ENCODE measurements around the gene GAL3ST1.

- TF ChIP-seq EZH2 (IDR thresholded peaks at IDR 0.05) (no peak), CTCF (IDR thresholded peaks at IDR 0.05) (no peak)
These were observed 67.9 kb downstream of the GAL3ST1 start for GRCh38 chr22:30506507-30506968.

Data from neural progenitor cell (in vitro differentiated cells).